C4-2B (cell line): ENCODE results near the gene TLE3.

Source experiments
- H3K27ac ChIP-seq: fragments of 450-650 bp; 2 replicates; pipeline ENCODE4 v1.5.1; 2017
- CTCF ChIP-seq: fragments of 450-650 bp; conservative IDR thresholded peaks from 2 replicates; pipeline ENCODE4 v1.5.1; 2017; ENCODE audit warnings: mild to moderate bottlenecking
- ZFX ChIP-seq: fragments of 450-650 bp; IDR thresholded peaks from 2 replicates; pipeline ENCODE4 v1.6.1; 2017

TLE3 gene

GRCh38 chr15:70086636-70087035 lies 11.1 kb downstream of the TLE3 start:
- no peak overlapping the region for H3K27ac ChIP-seq
- TF ChIP-seq ZFX: no peak
- no peak for TF ChIP-seq CTCF

GRCh38 chr15:70084461-70084860 lies 13.3 kb downstream of the TLE3 start:
- H3K27ac ChIP-seq: no peak overlapping the region
- TF ChIP-seq CTCF: no peak
- TF ChIP-seq ZFX: no peak

- no peak overlapping the region for H3K27ac ChIP-seq
- TF ChIP-seq CTCF (no peak), ZFX (no peak)
Observed at GRCh38 chr15:70083946-70084345, 13.8 kb downstream of the TLE3 start.

- H3K27ac ChIP-seq: no peak overlapping the region
- TF ChIP-seq ZFX (no peak), CTCF (no peak)
Observed at GRCh38 chr15:70083418-70083817, 14.3 kb downstream of the TLE3 start.

GRCh38 chr15:70082281-70082900 lies 15.3 kb downstream of the TLE3 start:
- H3K27ac ChIP-seq: no peak overlapping the region
- TF ChIP-seq CTCF (no peak), ZFX (no peak)

- H3K27ac ChIP-seq: no peak overlapping the region
- TF ChIP-seq ZFX (no peak), CTCF (no peak)
Observed at GRCh38 chr15:70081612-70082011, 16.1 kb downstream of the TLE3 start.

- no peak overlapping the region for H3K27ac ChIP-seq
- TF ChIP-seq ZFX (no peak), CTCF (no peak)
Observed at GRCh38 chr15:70080347-70080746, 17.4 kb downstream of the TLE3 start.
